ENCODE measurements around the gene TUG1. TPM values are rescaled to one million over a fixed set of nuclear protein-coding genes. Genes with fewer than 3 reads are reported as not detected.

Gene TUG1
- total and polyA plus RNA-seq, 4 donors = 11.3 to 32.9 (median 18.2) TPM

GRCh38 chr22:31019191-31019930 is 50.3 kb downstream of the TUG1 start (continued):
- no peak for TF ChIP-seq TAF1 (conservative IDR thresholded peaks at IDR 0.05)

GRCh38 chr22:31020334-31020733 is 51.3 kb downstream of the TUG1 start:
- Histone ChIP-seq H3K36me3 (ENCODE audit: control insufficient read depth in 4 of 4, insufficient read depth in 3 of 4, low read depth in 1 of 4, low read length in 3 of 4) (no peaks in the 10 kb centered on the region), H3K4me1 (ENCODE audit: control insufficient read depth in 4 of 4, insufficient read depth in 4 of 4, low read length in 3 of 4) (no peaks in the 10 kb centered on the region)
- 93% methylated on average over 4 of the region's 4 CpGs for WGBS

GRCh38 chr22:31022516-31022915 is 53.5 kb downstream of the TUG1 start:
- H3K27me3 ChIP-seq (ENCODE audit: control insufficient read depth in 4 of 4, insufficient read depth in 4 of 4, low read length in 3 of 4) = no peaks in the 10 kb centered on the region
- TF ChIP-seq MAX (IDR thresholded peaks at IDR 0.05) = no peak
- TF ChIP-seq REST (IDR thresholded peaks at IDR 0.05) = no peak
- TF ChIP-seq SP1 (IDR thresholded peaks at IDR 0.05) = no peak
- no peak for TF ChIP-seq NR2F2 (IDR thresholded peaks at IDR 0.05)
- no peak for TF ChIP-seq RAD21 (IDR thresholded peaks at IDR 0.05)
- TF ChIP-seq HNF4G (IDR thresholded peaks at IDR 0.05) = no peak
- TF ChIP-seq JUND (IDR thresholded peaks at IDR 0.05) = no peak
- TF ChIP-seq CTCF (IDR thresholded peaks at IDR 0.05; ENCODE audit: low read depth, low read length, missing input control) = no peak
- no peak for TF ChIP-seq TAF1 (conservative IDR thresholded peaks at IDR 0.05)
- no peak for TF ChIP-seq EGR1 (IDR thresholded peaks at IDR 0.05; ENCODE audit: low read depth in 2 of 2)
- no peak for TF ChIP-seq RXRA (IDR thresholded peaks at IDR 0.05)
- TF ChIP-seq FOXA1 (IDR thresholded peaks at IDR 0.05) = no peak
- TF ChIP-seq YY1 (IDR thresholded peaks at IDR 0.05) = no peak
- TF ChIP-seq ATF3 (IDR thresholded peaks at IDR 0.05) = no peak
- TF ChIP-seq HNF4A (conservative IDR thresholded peaks at IDR 0.05) = no peak
- TF ChIP-seq GABPA (IDR thresholded peaks at IDR 0.05 in 1 of 2, conservative IDR thresholded peaks at IDR 0.05 in 1 of 2) = no peak
- no peak for TF ChIP-seq ZBTB33 (IDR thresholded peaks at IDR 0.05)
- H3K4me1 ChIP-seq (ENCODE audit: control insufficient read depth in 4 of 4, insufficient read depth in 4 of 4, low read length in 3 of 4) = no peaks in the 10 kb centered on the region
- H3K9me3 ChIP-seq (ENCODE audit: control insufficient read depth in 4 of 4, low read length in 3 of 4) = no peaks in the 10 kb centered on the region
- H3K9ac ChIP-seq (ENCODE audit: low read depth in 1 of 2, low read length in 2 of 2) = no peak overlapping the region
- no peaks in the 10 kb centered on the region for H3K36me3 ChIP-seq (ENCODE audit: control insufficient read depth in 4 of 4, insufficient read depth in 3 of 4, low read depth in 1 of 4, low read length in 3 of 4)
- no peak overlapping the region for H3K27ac ChIP-seq (ENCODE audit: low read depth in 1 of 2, low read length in 2 of 2)
- H3K4me3 ChIP-seq (ENCODE audit: low read depth in 1 of 3, low read length in 3 of 3) = no peak overlapping the region
- WGBS = 94% methylated on average over 5 of the region's 5 CpGs
- no peak for DNase-seq (ENCODE audit: low spot score)

More at GRCh38 chr22:31020334-31020733, 51.3 kb downstream of the TUG1 start:
- no peak for TF ChIP-seq ATF3 (IDR thresholded peaks at IDR 0.05)
- Histone ChIP-seq H3K27ac (ENCODE audit: low read depth in 1 of 2, low read length in 2 of 2) (no peak overlapping the region), H3K4me3 (ENCODE audit: low read depth in 1 of 3, low read length in 3 of 3) (no peak overlapping the region), H3K9ac (ENCODE audit: low read depth in 1 of 2, low read length in 2 of 2) (no peak overlapping the region), H3K27me3 (ENCODE audit: control insufficient read depth in 4 of 4, insufficient read depth in 4 of 4, low read length in 3 of 4) (no peaks in the 10 kb centered on the region), H3K9me3 (ENCODE audit: control insufficient read depth in 4 of 4, low read length in 3 of 4) (no peaks in the 10 kb centered on the region)
- DNase-seq (ENCODE audit: low spot score) = no peak
